ENCODE data around the gene HNRNPL.
"Not testable (repeated sequence)": the region's sequence is repeated elsewhere in the genome, so short reads cannot be mapped to it uniquely, and the experiment has no call there.

HNRNPL gene

GRCh38 chr19:38812009-38812840 is 37.6 kb downstream of the HNRNPL start:
- in situ Hi-C loops (cut with HindIII; ENCODE audit: low pct_ligation_motif_present, low pct_unique_long_range_greater_than_20kb, low sequenced_read_pairs), result no loop called here

GRCh38 chr19:38809592-38810252 is 40.1 kb downstream of the HNRNPL start:
- DNase-seq, result no peak
- in situ Hi-C loops (cut with HindIII; ENCODE audit: low pct_ligation_motif_present, low pct_unique_long_range_greater_than_20kb, low sequenced_read_pairs), result no loop called here

More at GRCh38 chr19:38812009-38812840, 37.6 kb downstream of the HNRNPL start:
- DNase-seq, result no peak

- in situ Hi-C loops (cut with HindIII; ENCODE audit: low pct_ligation_motif_present, low pct_unique_long_range_greater_than_20kb, low sequenced_read_pairs), result no loop called here
- no peak for DNase-seq
Observed at GRCh38 chr19:38808741-38809140, 41.0 kb downstream of the HNRNPL start.

DNA sequence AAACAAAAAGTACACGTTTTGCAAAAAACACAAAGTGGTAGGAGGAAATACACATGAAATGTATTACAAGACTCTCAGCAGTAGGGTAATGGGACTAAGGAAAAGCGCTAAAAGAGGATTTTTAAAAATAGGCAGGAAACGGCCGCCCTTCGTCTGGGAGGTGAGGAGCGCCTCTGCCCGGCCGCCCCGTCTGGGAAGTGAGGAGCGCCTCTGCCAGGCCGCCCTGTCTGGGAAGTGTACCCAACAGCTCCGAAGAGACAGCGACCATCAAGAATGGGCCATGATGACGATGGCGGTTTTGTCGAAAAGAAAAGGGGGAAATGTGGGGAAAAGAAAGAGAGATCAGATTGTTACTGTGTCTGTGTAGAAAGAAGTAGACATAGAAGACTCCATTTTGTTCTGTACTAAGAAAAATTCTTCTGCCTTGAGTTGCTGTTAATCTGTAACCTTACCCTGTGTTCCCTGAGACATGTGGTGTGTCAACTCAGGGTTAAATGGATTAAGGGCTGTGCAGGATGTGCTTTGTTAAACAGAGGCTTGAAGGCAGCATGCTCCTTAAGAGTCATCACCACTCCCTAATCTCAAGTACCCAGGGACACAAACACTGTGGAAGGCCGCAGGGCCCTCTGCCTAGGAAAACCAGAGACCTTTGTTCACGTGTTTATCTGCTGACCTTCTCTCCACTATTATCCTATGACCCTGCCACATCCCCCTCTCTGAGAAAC is 42.2 kb downstream of the HNRNPL start:
- in situ Hi-C loops (cut with HindIII; ENCODE audit: low pct_ligation_motif_present, low pct_unique_long_range_greater_than_20kb, low sequenced_read_pairs), result not testable (repeated sequence)
- DNase-seq, result peak; percentile 46

DNA sequence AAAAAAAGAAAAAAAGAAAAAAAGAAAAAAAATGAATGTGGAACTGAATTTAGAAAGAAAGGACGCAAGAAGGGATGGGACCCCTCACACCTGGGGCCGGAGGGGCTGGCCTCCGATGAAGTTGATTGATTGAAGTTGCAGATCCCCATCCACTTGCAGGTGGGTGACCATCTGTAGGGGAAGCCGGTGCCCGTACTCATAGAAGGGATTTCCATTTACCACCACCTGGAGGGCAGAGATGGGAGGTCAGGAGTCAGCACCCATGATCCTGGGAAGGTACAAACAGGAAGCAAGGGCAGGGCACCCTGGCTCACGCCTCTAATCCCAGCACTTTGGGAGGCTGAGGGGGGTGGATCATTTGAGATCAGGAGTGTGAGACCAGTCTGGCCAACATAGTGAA is 43.4 kb downstream of the HNRNPL start:
- no peak for DNase-seq
- in situ Hi-C loops (cut with HindIII; ENCODE audit: low pct_ligation_motif_present, low pct_unique_long_range_greater_than_20kb, low sequenced_read_pairs), result no loop called here

DNA sequence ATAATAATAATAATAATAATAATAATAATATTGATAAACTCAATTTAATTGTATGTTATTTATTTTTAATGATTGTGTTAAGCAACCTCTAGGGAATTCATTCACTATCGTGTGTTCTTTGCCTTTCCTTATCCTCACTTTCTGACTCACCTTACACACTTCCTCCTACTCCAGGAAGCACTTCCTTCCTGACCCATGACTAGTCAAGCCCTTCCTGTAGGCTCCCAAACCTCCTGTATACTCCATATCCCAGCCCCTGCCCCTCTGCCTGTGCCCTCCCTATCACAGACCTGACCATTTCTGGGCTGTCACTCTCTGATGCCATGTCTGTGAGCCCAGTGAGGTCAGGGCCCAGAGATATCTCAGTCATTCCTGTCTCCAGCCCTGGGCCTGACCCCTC is 44.6 kb downstream of the HNRNPL start:
- DNase-seq, result no peak
- in situ Hi-C loops (cut with HindIII; ENCODE audit: low pct_ligation_motif_present, low pct_unique_long_range_greater_than_20kb, low sequenced_read_pairs), result no loop called here

- in situ Hi-C loops (cut with HindIII; ENCODE audit: low pct_ligation_motif_present, low pct_unique_long_range_greater_than_20kb, low sequenced_read_pairs), result no loop called here
- no peak for DNase-seq
Observed at GRCh38 chr19:38803543-38803942, 46.2 kb downstream of the HNRNPL start.

- DNase-seq, result no peak
- in situ Hi-C loops (cut with HindIII; ENCODE audit: low pct_ligation_motif_present, low pct_unique_long_range_greater_than_20kb, low sequenced_read_pairs), result no loop called here
Observed at GRCh38 chr19:38801359-38802095, 48.3 kb downstream of the HNRNPL start.

- no peak for DNase-seq
- in situ Hi-C loops (cut with HindIII; ENCODE audit: low pct_ligation_motif_present, low pct_unique_long_range_greater_than_20kb, low sequenced_read_pairs), result no loop called here
Observed at GRCh38 chr19:38800577-38801347, 49.0 kb downstream of the HNRNPL start.

DNA sequence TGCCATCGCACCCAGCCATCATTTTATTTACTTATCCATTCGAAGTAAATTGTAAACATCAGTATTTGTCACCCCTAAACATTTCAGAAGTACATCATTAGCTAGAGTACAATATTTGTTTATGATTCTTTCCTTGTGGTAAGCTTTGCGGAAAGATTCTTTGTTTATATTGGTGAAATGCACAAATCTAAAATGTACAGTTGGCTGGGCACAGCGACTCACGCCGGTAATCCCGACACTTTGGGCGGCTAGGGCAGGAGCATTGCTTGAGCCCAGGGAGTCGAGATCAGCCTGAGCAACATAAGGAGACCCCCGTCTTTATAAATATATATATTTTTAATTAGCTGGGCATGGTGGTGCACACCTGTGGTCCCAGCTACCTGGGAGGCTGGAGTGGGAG is 50.7 kb downstream of the HNRNPL start:
- DNase-seq, result no peak
- in situ Hi-C loops (cut with HindIII; ENCODE audit: low pct_ligation_motif_present, low pct_unique_long_range_greater_than_20kb, low sequenced_read_pairs), result no loop called here

- in situ Hi-C loops (cut with HindIII; ENCODE audit: low pct_ligation_motif_present, low pct_unique_long_range_greater_than_20kb, low sequenced_read_pairs); DNase-seq: not testable (repeated sequence)
Observed at GRCh38 chr19:38797781-38798180, 52.0 kb downstream of the HNRNPL start.

DNA sequence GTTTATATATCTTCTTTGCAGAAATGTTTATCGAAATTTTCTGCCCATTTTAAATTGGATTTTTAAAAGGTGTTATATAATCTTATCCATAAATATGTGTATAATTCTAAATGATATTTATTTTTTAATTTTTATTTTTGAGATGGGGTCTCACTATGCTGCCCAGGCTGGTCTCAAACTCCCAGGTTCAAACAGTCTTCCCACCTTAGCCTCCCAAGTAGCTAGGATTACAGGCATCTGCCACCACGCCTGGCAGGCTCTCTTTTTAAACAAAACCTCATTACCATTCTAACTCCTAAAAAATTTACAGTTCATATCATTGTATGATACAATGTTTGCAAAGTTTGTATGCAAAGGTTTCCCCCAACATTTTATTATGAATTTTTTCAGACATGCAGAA is 53.6 kb downstream of the HNRNPL start:
- DNase-seq, result no peak
- in situ Hi-C loops (cut with HindIII; ENCODE audit: low pct_ligation_motif_present, low pct_unique_long_range_greater_than_20kb, low sequenced_read_pairs), result no loop called here

GRCh38 chr19:38795549-38795948 is 54.2 kb downstream of the HNRNPL start:
- no peak for DNase-seq
- in situ Hi-C loops (cut with HindIII; ENCODE audit: low pct_ligation_motif_present, low pct_unique_long_range_greater_than_20kb, low sequenced_read_pairs), result no loop called here

GRCh38 chr19:38793671-38794070 is 56.1 kb downstream of the HNRNPL start:
- in situ Hi-C loops (cut with HindIII; ENCODE audit: low pct_ligation_motif_present, low pct_unique_long_range_greater_than_20kb, low sequenced_read_pairs), result no loop called here
- DNase-seq, result no peak

GRCh38 chr19:38793177-38793576 is 56.6 kb downstream of the HNRNPL start:
- DNase-seq, result no peak

DNA sequence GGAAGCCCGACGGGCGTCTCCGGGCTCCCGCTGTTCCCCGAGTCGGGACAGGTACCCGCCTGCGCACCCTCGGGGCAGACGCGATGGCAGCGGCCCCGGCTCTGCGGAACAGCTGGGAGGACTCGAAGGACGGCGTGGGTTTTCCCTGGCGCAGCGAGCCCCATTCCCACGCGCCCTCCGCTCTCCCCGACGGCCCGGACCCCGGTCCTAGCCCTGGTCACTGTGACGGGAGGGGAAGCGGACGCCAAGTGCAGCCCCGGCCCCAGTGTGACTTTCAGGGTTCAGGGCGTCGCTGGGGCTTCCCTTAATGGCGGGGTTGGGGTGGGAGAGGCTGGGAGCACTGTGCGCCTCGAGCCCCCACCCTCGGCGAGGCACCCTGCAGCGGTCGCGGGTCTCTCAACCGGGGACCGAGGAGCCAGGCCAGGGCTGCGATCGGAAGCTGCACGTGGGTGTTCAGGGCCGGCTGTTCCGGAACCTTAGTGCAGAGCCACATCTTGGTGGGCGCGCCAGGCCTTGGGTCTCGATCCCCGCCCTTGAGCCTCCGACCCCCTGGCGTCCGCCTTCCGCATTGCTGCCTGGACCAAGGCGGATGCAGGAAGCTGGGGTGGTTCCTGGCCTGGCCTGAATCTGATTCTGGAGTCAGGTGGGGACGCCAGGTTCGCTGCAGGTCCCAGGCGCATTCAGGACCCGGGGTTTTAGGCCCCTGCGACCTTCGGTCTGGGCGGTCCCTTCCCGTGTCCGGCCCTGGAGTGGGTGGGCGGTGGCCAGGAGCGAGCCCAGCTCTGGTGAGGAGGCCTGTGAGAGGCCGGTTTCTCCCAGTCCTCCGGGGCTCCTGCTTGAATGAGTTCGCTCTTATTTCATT is 57.3 kb downstream of the HNRNPL start:
- in situ Hi-C loops (cut with HindIII; ENCODE audit: low pct_ligation_motif_present, low pct_unique_long_range_greater_than_20kb, low sequenced_read_pairs), result no loop called here
- no peak for DNase-seq

More at GRCh38 chr19:38793177-38793576, 56.6 kb downstream of the HNRNPL start:
- in situ Hi-C loops (cut with HindIII; ENCODE audit: low pct_ligation_motif_present, low pct_unique_long_range_greater_than_20kb, low sequenced_read_pairs), result no loop called here

DNA sequence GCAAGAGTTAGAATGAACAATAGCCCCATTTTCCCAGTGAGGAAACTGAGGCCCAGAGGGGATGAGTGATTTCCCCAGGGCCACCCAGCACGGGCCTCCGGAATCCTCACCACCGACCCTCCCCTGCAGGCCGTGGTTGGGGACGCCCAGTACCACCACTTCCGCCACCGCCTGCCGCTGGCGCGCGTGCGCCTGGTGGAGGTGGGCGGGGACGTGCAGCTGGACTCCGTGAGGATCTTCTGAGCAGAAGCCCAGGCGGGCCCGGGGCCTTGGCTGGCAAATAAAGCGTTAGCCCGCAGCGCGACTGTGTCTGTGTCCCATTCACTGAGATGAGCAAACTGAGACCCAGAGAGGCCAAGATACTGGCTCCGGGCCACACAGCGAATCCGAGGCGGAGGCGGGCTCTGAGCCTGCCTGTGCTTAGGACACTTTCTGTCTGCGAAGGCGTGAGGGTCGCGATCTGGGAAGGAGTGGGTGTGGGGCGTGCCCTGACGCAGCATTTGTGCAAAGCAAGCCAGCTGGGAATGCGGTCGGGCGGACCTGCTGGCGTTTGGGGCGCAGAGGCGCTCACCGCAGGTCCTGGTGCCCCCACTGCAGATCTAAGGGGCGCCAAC is 58.2 kb downstream of the HNRNPL start:
- DNase-seq; in situ Hi-C loops (cut with HindIII; ENCODE audit: low pct_ligation_motif_present, low pct_unique_long_range_greater_than_20kb, low sequenced_read_pairs): not testable (repeated sequence)

Measured in ACHN (cell line).